Progenitor cell of endocrine pancreas (in vitro differentiated cells): ENCODE measurements around the gene INTS11. TPM values are rescaled to one million over a fixed set of nuclear protein-coding genes. Genes with fewer than 3 reads are reported as not detected.
A peak's percentile ranks its signal among the peaks of the same experiment; 100 is the strongest.

ENCODE experiments used
- DNase-seq: peaks from one replicate; pipeline ENCODE4 v3.0.0; 2021; ENCODE audit warnings: low spot score; ENCODE audit not compliant: unreplicated experiment
- H3K27ac Mint-ChIP-seq: 2 replicates; pipeline ENCODE4 v1.8.0; 2021; ENCODE audit warnings: mild to moderate bottlenecking, moderate library complexity, mixed read lengths
- H3K27me3 Mint-ChIP-seq: 2 replicates; pipeline ENCODE4 v1.8.0; 2021; ENCODE audit warnings: mixed read lengths
- H3K36me3 Mint-ChIP-seq: 2 replicates; pipeline ENCODE4 v1.8.0; 2022; ENCODE audit warnings: mixed read lengths; ENCODE audit not compliant: insufficient read depth
- H3K4me1 Mint-ChIP-seq: 2 replicates; pipeline ENCODE4 v1.8.0; 2021; ENCODE audit warnings: low read depth, mixed read lengths
- H3K4me3 Mint-ChIP-seq: 2 replicates; pipeline ENCODE4 v1.8.0; 2021; ENCODE audit warnings: low read depth, mild to moderate bottlenecking, moderate library complexity, mixed read lengths
- H3K9me3 Mint-ChIP-seq: 2 replicates; pipeline ENCODE4 v1.8.0; 2021; ENCODE audit warnings: low read depth, mixed read lengths
- microRNA-seq: library from miRNA; unstranded; fragments of <30 nt; microRNA quantifications from one replicate; pipeline ENCODE4 v1.1.0, GENCODE V29; 2020; ENCODE audit warnings: borderline number of aligned reads; ENCODE audit not compliant: unreplicated experiment
- total RNA-seq: library from RNA; stranded (reverse); gene quantifications from 2 replicates; pipeline ENCODE4 v1.2.1, GENCODE V29; 2021
- TF ChIP-seq, protein P1 (sequence below): fragments of 200-600 bp; sonication (generic); IDR thresholded peaks from one replicate; pipeline ENCODE4 v1.5.0; 2021; ENCODE audit warnings: antibody characterized with exemption, mild to moderate bottlenecking; ENCODE audit not compliant: unreplicated experiment

INTS11 gene
- total RNA-seq, 1 donor from 2014 or later: 177 TPM

DNA sequence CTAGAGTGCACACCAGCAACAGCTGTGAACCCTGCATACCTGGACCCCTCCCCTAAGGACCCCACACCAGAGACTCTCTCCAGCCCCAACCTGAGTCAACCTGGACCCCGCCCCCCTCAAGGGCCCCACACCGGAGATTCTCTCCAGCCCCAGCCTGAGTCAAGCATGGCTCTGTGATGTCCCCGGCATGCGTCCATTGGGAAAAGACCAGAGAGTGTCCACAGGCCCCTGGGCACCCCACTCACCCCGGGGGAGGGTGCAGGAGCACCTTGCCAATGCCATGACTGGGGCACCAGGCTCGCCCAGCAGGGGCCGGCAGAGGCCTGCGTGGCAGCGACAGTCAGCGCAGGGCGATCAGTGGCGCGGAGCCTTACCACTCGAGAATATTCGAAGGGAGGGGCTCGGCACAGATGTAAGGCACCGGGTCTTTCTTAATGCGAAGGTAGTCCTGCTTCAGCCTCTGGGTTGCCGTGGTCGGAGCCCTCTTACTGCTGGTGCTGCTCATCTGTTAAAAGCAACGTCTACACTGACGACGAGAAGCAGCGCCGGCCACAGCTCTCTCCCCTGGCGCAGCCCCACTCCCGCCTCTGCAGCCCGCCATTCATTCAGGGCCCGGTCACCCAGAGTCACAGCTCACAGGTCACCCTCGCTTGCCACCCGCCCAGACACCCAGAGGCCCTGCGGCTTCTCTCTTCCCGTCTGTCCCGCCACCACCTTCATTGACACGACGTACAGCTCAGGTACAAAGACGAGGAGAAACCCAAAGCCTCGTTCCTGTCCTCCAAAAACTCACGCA is 56.8 kb downstream of the INTS11 start:
- Mint-ChIP-seq H3K4me1 (peaks cover 16% of the 10 kb centered on the region), H3K4me3 (no peak overlapping the region), H3K27me3 (no peaks in the 10 kb centered on the region), H3K36me3 (peaks cover 12% of the 10 kb centered on the region), H3K9me3 (no peaks in the 10 kb centered on the region), H3K27ac (peak overlapping the region; percentile 33)
- TF ChIP-seq, protein P1, sequence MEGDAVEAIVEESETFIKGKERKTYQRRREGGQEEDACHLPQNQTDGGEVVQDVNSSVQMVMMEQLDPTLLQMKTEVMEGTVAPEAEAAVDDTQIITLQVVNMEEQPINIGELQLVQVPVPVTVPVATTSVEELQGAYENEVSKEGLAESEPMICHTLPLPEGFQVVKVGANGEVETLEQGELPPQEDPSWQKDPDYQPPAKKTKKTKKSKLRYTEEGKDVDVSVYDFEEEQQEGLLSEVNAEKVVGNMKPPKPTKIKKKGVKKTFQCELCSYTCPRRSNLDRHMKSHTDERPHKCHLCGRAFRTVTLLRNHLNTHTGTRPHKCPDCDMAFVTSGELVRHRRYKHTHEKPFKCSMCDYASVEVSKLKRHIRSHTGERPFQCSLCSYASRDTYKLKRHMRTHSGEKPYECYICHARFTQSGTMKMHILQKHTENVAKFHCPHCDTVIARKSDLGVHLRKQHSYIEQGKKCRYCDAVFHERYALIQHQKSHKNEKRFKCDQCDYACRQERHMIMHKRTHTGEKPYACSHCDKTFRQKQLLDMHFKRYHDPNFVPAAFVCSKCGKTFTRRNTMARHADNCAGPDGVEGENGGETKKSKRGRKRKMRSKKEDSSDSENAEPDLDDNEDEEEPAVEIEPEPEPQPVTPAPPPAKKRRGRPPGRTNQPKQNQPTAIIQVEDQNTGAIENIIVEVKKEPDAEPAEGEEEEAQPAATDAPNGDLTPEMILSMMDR: no peak
- DNase-seq: no peak

DNA sequence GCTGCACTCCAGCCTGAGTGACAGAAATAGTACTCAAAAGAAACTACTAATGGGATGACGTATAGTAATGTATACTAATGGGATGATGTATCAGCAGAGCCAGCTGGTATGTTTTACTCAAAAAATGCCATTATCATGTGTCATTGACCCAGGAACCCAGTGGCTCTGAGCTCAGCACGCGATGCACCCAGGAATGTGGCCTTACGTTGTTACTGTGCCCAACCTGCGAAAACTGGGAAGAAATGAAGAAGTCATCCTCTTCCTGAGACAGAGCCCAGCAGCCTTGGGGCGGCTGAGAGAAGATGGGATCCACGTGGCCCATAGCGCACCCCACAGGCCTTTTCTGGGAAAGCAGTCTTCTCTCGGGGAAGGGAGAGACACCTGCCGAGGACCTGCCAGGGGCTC is 59.6 kb downstream of the INTS11 start:
- Mint-ChIP-seq H3K9me3 (no peaks in the 10 kb centered on the region), H3K27me3 (no peaks in the 10 kb centered on the region), H3K4me1 (no peaks in the 10 kb centered on the region), H3K4me3 (no peak overlapping the region), H3K36me3 (peaks cover 17% of the 10 kb centered on the region), H3K27ac (no peak overlapping the region)
- DNase-seq: no peak
- TF ChIP-seq, protein P1: peak; percentile 13

DNA sequence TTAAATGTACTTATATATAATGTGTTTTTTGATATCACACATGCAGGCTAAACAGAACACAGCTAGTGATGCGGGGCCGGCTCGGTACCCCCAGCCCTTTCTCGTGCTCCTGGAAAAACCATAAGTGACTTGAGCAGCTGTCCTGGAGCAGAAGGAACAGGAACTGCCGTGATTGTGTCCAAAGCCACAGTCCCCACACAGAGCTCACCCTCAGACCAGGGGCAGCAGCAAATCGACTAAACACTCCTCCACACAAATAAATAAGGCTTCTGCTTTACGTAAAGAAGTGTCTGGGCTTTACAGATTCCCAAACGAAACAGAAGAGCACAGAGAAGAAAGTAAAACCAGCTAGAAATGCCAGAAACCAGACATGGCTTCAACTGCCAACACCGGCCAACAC is 60.4 kb downstream of the INTS11 start:
- Mint-ChIP-seq H3K4me1 (no peaks in the 10 kb centered on the region), H3K9me3 (no peaks in the 10 kb centered on the region), H3K27ac (no peak overlapping the region), H3K27me3 (no peaks in the 10 kb centered on the region), H3K4me3 (no peak overlapping the region), H3K36me3 (peaks cover 20% of the 10 kb centered on the region)
- TF ChIP-seq, protein P1: no peak
- DNase-seq: no peak

DNA sequence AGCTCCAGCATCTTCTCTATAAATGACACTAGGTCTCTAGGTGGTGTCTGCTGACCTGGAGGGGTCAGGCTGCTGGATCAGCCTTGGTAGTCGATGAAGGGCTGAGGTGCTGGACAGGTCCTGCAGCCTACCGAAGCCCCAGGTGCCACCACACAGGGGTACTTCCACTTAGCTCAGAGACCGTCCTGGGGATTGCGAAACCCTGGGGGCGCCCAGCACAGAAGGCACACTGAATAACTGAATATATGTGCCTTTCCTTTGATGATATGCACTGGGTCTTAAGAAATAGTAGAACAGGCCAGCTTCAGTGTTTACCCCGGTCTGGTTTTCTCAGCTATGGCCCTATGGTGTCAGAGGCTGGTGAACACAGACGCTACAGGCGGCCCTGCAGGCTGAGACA is 61.7 kb downstream of the INTS11 start:
- H3K9me3 Mint-ChIP-seq: no peaks in the 10 kb centered on the region
- H3K4me3 Mint-ChIP-seq: no peak overlapping the region
- TF ChIP-seq, protein P1: no peak
- H3K36me3 Mint-ChIP-seq: peaks cover 21% of the 10 kb centered on the region
- no peak overlapping the region for H3K27ac Mint-ChIP-seq
- DNase-seq: no peak
- no peaks in the 10 kb centered on the region for H3K4me1 Mint-ChIP-seq
- no peaks in the 10 kb centered on the region for H3K27me3 Mint-ChIP-seq

DNA sequence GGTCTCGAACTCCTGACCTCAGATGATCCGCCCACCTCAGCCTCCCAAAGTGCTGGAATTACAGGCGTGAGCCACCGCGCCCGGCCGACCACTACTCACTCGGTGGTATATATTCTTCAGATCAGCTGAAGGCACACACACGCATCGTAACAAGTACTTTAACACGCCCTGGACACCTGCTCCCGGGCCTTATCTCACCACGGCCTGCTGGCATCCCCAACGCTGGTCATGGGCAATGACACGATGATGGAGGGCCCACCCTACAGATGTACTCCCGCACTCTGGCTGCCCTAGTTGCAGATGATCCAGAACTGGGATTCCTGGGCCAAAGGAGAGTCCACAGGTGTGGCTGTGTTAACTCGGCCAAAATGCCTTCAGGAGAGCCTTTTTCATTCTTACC is 62.4 kb downstream of the INTS11 start:
- Mint-ChIP-seq H3K27me3 (no peaks in the 10 kb centered on the region), H3K4me1 (no peaks in the 10 kb centered on the region), H3K36me3 (peaks cover 20% of the 10 kb centered on the region), H3K4me3 (no peak overlapping the region), H3K9me3 (no peaks in the 10 kb centered on the region), H3K27ac (no peak overlapping the region)
- no peak for DNase-seq
- TF ChIP-seq, protein P1: no peak

Small RNAs within 50 kb of the gene (microRNA-seq; reads per million reads assigned to microRNA genes)
- 9.0 reads per million, percentile 14 among the genes with 10 or more reads in this experiment for gene MIR6726
- gene MIR6727: not detected
- gene MIR6808: not detected

Other genes with a start within 250 kb of the INTS11 start
- 21.3 and 23.2 TPM in 2 replicates for gene C1orf159, start 208.6 kb downstream of the INTS11 start, total RNA-seq
- 5.0 and 5.5 TPM in 2 replicates for gene TTLL10, start 150.8 kb downstream of the INTS11 start, total RNA-seq
- gene TNFRSF18, start 118.1 kb downstream of the INTS11 start, total RNA-seq: 0.48 TPM in 1 of 2 replicates, not detected in the other
- gene TNFRSF4, start 110.5 kb downstream of the INTS11 start, total RNA-seq: 0.33 and 0.38 TPM in 2 replicates
- gene SDF4, start 92.7 kb downstream of the INTS11 start, total RNA-seq: 103 and 107 TPM in 2 replicates
- 31.7 and 31.9 TPM in 2 replicates for gene B3GALT6, start 92.4 kb downstream of the INTS11 start, total RNA-seq
- 1.7 and 2.7 TPM in 2 replicates for gene C1QTNF12, start 77.9 kb downstream of the INTS11 start, total RNA-seq
- 67.0 and 73.6 TPM in 2 replicates for gene UBE2J2, start 50.8 kb downstream of the INTS11 start, total RNA-seq
- 7.4 and 11.3 TPM in 2 replicates for gene SCNN1D, start 44.2 kb downstream of the INTS11 start, total RNA-seq
- 111 and 124 TPM in 2 replicates for gene ACAP3, start 16.7 kb downstream of the INTS11 start, total RNA-seq
- 13.8 and 17.9 TPM in 2 replicates for gene PUSL1, start 16.1 kb downstream of the INTS11 start, total RNA-seq
- 16.8 and 17.5 TPM in 2 replicates for gene CPTP, start 142 bp upstream of the INTS11 start, total RNA-seq
- gene TAS1R3, start 6.6 kb upstream of the INTS11 start, total RNA-seq: 1.1 and 1.2 TPM in 2 replicates
- 60.1 and 63.1 TPM in 2 replicates for gene DVL1, start 24.8 kb upstream of the INTS11 start, total RNA-seq
- 24.3 and 25.0 TPM in 2 replicates for gene MXRA8, start 33.9 kb upstream of the INTS11 start, total RNA-seq
- 107 TPM in 2 replicates for gene AURKAIP1, start 50.5 kb upstream of the INTS11 start, total RNA-seq
- gene CCNL2, start 74.7 kb upstream of the INTS11 start, total RNA-seq: 381 and 386 TPM in 2 replicates
- gene MRPL20, start 82.6 kb upstream of the INTS11 start, total RNA-seq: 104 and 109 TPM in 2 replicates
- 15.1 and 18.1 TPM in 2 replicates for gene ANKRD65, start 96.6 kb upstream of the INTS11 start, total RNA-seq
- 29.7 and 36.8 TPM in 2 replicates for gene VWA1, start 111.0 kb upstream of the INTS11 start, total RNA-seq
- 1.6 and 1.9 TPM in 2 replicates for gene ATAD3C, start 125.0 kb upstream of the INTS11 start, total RNA-seq
- gene ATAD3B, start 147.1 kb upstream of the INTS11 start, total RNA-seq: 36.7 and 42.0 TPM in 2 replicates
- gene ATAD3A, start 187.5 kb upstream of the INTS11 start, total RNA-seq: 37.4 and 38.8 TPM in 2 replicates
- gene TMEM240, start 216.0 kb upstream of the INTS11 start, total RNA-seq: 5.1 and 6.6 TPM in 2 replicates